Activated gamma-delta T cell treated with Interleukin-2 at 50 U/mL for 16 hours (primary cell): ENCODE results near the gene GNG7.
A peak's percentile ranks its signal among the peaks of the same experiment; 100 is the strongest.
"Not testable (repeated sequence)": the region's sequence is repeated elsewhere in the genome, so short reads cannot be mapped to it uniquely, and the experiment has no call there.

ENCODE experiments used
- DNase-seq: peaks from one replicate; pipeline ENCODE4 v3.0.0-alpha.2; 2020

The GNG7 gene

GRCh38 chr19:2616741-2617392 is 85.6 kb downstream of the GNG7 start:
- no peak for DNase-seq

GRCh38 chr19:2615782-2616181 is 86.7 kb downstream of the GNG7 start:
- no peak for DNase-seq

- peak; percentile 57 for DNase-seq
These were observed 88.8 kb downstream of the GNG7 start for GRCh38 chr19:2613507-2614295.

GRCh38 chr19:2612619-2613249 is 89.8 kb downstream of the GNG7 start:
- no peak for DNase-seq

GRCh38 chr19:2611483-2612464 is 90.7 kb downstream of the GNG7 start:
- no peak for DNase-seq

- peak; percentile 91 for DNase-seq
These were observed 91.6 kb downstream of the GNG7 start for GRCh38 chr19:2610637-2611482.

- DNase-seq: no peak
These were observed 92.9 kb downstream of the GNG7 start for GRCh38 chr19:2609389-2610116.

- DNase-seq: not testable (repeated sequence)
These were observed 93.5 kb downstream of the GNG7 start for GRCh38 chr19:2609034-2609388.

- DNase-seq: no peak
These were observed 93.9 kb downstream of the GNG7 start for GRCh38 chr19:2608602-2608922.

- peak; percentile 78 for DNase-seq
These were observed 94.5 kb downstream of the GNG7 start for GRCh38 chr19:2607712-2608601.

- not testable (repeated sequence) for DNase-seq
These were observed 95.7 kb downstream of the GNG7 start for GRCh38 chr19:2606774-2607173.

- not testable (repeated sequence) for DNase-seq
These were observed 96.6 kb downstream of the GNG7 start for GRCh38 chr19:2605889-2606288.

- no peak for DNase-seq
These were observed 97.7 kb downstream of the GNG7 start for GRCh38 chr19:2604747-2605329.

- no peak for DNase-seq
These were observed 99.2 kb downstream of the GNG7 start for GRCh38 chr19:2603334-2603733.

- no peak for DNase-seq
These were observed 99.9 kb downstream of the GNG7 start for GRCh38 chr19:2602391-2603181.

GRCh38 chr19:2600914-2601870 is 101.3 kb downstream of the GNG7 start:
- DNase-seq: no peak

- DNase-seq: no peak
These were observed 108.2 kb downstream of the GNG7 start for GRCh38 chr19:2594319-2594718.

GRCh38 chr19:2592824-2593223 is 109.7 kb downstream of the GNG7 start:
- DNase-seq: no peak
